IPS-18c (cell line): ENCODE results near the gene CCL2.
A peak's percentile ranks its signal among the peaks of the same experiment; 100 is the strongest.

Experiments used
- H3K4me3 ChIP-seq: 2 replicates; pipeline ENCODE4 v1.7.0; 2013; ENCODE audit warnings: low read depth, mild to moderate bottlenecking, low read length, moderate library complexity; ENCODE audit not compliant: insufficient read depth
- H3K9me3 ChIP-seq: one replicate; pipeline ENCODE4 v1.6.1; 2013; ENCODE audit warnings: mild to moderate bottlenecking, low read length, moderate library complexity; ENCODE audit not compliant: control insufficient read depth, insufficient read depth

The CCL2 gene

DNA sequence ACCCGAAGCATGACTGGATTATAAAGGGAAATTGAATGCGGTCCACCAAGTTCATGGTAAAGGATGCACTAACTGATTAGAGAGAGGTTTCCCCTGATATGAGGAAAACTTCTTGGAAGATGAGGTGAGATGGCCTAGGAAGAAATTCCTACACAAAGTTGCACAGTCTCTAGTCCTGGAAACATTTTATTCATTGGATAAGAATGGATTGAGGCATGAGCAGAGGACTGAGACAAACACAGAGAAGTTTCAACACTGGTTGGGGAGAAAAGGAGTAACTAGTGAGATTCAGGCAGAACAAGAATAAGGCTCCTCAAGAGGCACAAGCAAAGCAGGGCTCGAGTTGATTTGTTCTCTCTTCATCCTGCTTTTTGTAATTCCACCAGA, 2.0 kb upstream of the CCL2 start:
- Histone ChIP-seq H3K9me3 (peaks cover 2% of the 10 kb centered on the region), H3K4me3 (no peak overlapping the region)

DNA sequence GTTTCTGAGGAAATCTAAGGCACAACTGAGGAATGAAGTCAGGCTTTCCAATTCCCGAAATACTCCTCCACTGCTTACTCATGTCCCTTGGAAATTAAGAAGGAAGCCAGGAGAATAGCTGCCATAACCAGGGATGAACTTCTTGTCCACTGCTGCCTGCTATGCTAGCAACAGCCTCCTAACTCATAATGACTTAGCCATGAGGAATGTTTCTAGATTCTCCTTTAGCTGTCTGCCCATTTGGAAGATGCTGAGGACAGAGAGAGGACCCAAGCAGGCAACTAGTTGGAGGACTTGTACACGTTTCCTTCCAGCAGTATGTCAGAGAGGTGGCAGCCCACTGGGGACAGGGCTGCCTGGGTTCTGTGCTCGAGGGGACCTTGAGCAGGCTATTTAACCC, 939 bp upstream of the CCL2 start:
- Histone ChIP-seq H3K4me3 (no peak overlapping the region), H3K9me3 (peaks cover 2% of the 10 kb centered on the region)

DNA sequence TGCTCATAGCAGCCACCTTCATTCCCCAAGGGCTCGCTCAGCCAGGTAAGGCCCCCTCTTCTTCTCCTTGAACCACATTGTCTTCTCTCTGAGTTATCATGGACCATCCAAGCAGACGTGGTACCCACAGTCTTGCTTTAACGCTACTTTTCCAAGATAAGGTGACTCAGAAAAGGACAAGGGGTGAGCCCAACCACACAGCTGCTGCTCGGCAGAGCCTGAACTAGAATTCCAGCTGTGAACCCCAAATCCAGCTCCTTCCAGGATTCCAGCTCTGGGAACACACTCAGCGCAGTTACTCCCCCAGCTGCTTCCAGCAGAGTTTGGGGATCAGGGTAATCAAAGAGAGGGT, 272 bp downstream of the CCL2 start:
- H3K9me3 ChIP-seq = no peaks in the 10 kb centered on the region
- peak overlapping the region; percentile 45; the same call in 1 of the 2 replicates for H3K4me3 ChIP-seq

DNA sequence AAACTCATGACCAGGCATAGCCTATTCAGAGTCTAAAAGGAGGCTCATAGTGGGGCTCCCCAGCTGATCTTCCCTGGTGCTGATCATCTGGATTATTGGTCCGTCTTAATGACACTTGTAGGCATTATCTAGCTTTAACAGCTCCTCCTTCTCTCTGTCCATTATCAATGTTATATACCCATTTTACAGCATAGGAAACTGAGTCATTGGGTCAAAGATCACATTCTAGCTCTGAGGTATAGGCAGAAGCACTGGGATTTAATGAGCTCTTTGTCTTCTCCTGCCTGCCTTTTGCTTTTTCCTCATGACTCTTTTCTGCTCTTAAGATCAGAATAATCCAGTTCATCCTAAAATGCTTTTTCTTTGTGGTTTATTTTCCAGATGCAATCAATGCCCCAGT, 756 bp downstream of the CCL2 start:
- Histone ChIP-seq H3K4me3 (peak overlapping the region; percentile 45; the same call in 1 of the 2 replicates), H3K9me3 (no peaks in the 10 kb centered on the region)

DNA sequence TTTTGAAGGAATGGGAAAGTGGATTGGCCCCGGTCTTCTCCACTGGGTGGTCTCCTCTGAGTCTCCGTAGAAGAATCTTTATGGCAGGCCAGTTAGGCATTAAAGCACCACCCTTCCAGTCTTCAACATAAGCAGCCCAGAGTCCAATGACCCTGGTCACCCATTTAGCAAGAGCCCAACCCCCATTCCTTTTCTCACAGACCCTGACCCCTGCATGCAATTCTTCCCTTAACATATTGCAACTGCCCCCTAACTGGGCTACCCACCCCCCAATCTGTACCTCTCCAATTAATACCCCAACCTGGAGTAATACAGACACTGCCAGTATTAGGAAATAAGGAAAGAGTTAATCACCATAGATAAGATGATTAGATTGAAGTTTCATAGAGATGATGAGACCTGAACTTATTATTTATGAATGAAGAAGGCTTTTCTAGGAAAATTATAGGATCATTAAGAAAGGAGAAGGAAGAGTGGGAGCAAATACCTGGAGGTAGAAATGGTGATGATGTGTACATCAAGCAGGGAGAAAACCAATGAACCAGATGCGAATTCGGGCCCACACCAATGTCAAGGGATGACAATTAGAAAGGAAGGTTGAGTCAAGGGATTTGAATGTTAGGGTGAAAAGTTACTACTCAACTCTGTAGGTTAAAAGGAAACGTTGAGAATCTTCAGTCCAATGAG, 2.4 kb downstream of the CCL2 start:
- no peak overlapping the region for H3K4me3 ChIP-seq
- H3K9me3 ChIP-seq = no peaks in the 10 kb centered on the region

DNA sequence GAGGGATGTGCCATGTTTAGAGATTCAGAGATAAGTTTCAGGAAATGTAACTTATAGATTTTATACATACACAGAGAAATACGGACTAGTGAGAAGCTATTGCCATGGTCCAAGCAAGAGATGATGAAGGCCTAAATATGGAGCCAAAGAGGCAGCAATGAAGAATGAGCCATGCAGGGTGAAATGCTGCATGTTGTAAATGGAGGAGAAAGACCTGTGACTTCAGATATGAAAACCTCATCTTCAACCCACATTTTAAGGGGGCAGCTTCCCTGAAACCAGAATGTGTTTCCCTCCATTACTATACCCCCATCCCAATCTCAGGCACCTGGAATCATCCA, 2.9 kb downstream of the CCL2 start:
- Histone ChIP-seq H3K9me3 (no peaks in the 10 kb centered on the region), H3K4me3 (no peak overlapping the region)

DNA sequence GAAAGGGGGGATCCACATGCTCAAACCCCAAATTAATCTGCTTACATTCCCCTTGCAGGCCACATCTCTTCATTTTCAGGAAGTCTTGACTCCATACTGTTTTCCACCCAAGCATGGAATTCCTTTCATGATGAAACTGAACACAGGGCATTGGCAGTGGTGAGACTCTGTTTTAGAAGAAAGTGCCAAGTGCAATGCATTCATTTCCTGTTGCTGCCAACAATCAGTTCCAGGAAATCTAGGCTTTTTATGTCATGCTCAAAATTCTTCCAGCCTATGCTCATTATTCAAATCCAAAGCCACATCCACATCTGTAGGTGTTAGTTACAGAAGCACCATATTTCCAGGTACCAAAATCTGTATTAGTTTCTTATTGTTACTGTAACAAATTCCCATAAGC, 4.1 kb downstream of the CCL2 start:
- no peaks in the 10 kb centered on the region for H3K9me3 ChIP-seq

DNA sequence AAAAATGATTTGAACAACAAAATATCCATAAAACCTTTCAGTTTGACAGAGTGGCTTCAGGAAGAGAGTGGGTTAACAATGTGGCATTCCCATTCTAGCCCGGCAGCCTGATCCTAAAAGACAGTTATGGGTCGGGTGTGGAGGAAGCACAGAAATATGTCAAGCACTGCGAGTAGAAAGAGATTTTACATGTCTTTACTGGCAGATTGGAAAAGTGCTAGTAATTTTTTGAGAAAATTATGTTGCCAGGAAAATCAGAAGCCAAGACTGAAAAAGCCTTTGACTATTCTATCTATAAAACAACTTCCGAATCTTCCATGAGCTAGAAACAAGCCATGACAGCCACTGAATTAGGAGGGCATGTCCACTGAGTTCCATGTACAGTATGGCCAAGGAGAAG, 5.8 kb downstream of the CCL2 start:
- no peak overlapping the region for H3K4me3 ChIP-seq
- no peaks in the 10 kb centered on the region for H3K9me3 ChIP-seq

More for the DNA sequence above, 4.1 kb downstream of the CCL2 start:
- no peak overlapping the region for H3K4me3 ChIP-seq

DNA sequence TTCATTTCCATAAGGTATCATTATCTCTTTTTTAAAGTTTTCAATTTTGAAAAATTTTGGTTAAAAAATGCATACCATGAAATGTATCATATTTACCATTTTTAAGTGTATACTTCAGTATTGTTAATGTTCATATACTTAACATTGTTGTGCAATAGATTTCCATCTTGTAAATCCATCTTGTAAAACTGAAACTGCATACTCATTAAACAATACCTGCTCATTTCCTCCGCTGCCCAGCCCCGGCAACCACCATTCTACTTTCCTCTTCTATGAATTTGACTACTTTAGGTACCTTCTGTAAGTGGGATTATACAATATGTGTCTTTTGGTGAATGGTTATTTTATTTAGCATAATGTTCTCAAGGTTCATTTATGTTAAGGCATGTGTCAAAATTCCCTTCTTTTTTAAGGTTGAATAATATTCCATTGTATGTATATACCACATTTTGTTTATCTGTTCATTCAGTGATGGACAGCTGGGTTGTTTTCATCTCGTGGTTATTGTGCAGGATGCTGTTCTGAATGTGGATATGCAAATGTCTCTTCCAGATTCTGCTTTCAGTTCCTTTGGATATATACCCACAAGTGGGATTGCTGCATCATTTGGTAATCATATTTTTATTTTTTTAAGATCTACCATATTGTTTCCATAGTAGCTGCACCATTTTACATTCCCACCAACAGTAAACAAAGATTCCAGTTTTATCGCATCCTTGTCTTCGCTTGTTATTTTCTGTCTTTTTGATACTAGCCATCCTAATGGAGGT, 6.7 kb downstream of the CCL2 start:
- no peak overlapping the region for H3K4me3 ChIP-seq
- H3K9me3 ChIP-seq = peaks cover 2% of the 10 kb centered on the region

DNA sequence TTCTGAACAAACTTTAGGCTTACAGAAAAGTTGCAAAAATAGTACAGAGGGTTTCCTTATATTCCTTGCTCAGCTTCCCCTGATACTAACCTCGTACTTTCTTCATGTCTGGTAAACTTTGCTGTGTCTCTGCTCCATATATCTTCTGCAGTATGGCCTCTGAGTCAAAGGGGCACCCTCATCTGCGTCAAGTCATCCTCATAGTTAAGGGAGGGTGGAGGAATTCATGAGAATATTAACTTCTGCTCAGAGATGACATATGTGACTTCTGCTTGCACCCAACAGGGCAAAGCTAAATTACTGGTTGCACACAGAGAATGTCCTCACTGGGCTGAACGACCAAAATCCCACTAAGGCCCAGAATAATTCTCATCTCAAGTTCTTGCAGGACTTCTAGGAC, 10.6 kb downstream of the CCL2 start:
- H3K4me3 ChIP-seq = no peak overlapping the region
- peaks cover 2% of the 10 kb centered on the region for H3K9me3 ChIP-seq

DNA sequence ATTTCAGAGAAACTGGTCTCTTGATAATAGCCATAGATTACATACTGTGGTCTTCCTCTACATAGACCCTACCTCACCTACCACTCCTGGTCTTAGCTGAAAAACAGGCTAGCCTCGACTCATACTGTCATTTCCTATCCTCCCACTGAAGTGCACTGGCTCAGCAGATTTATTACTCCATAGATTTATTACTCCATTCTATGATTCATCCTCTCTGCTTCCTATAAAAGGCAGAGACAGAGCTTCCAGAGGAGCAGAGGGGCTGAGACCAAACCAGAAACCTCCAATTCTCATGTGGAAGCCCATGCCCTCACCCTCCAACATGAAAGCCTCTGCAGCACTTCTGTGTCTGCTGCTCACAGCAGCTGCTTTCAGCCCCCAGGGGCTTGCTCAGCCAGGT, 14.9 kb downstream of the CCL2 start, which contains the start of gene CCL7:
CCL7 (plus strand) TSS at position 253 of the 400 bp plus-strand sequence; CDS start at position 323, 70 bp downstream.
- Histone ChIP-seq H3K4me3 (no peak within 1 kb of the TSS), H3K9me3 (peaks cover 2% of the 10 kb centered on the region)

DNA sequence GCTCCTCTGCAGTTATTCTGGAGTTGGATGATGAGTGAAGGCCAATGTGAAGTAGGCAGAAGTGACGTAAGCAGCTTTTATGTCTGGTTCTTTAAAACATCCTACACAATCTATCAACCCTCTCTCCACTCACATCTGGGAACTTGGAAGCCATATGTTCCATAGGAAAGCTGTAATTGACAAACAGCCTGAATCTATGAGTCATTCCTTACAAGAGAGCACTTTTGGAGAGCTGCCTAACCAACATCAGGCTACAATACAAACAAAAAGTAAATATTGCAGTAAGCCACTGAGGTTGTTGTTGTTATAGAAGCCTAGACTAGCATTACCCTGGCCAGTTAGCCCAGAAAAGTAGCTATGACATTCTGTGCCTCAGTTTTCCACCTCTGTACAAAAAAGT, 20.8 kb downstream of the CCL2 start:
- H3K4me3 ChIP-seq = no peak overlapping the region
- no peaks in the 10 kb centered on the region for H3K9me3 ChIP-seq

DNA sequence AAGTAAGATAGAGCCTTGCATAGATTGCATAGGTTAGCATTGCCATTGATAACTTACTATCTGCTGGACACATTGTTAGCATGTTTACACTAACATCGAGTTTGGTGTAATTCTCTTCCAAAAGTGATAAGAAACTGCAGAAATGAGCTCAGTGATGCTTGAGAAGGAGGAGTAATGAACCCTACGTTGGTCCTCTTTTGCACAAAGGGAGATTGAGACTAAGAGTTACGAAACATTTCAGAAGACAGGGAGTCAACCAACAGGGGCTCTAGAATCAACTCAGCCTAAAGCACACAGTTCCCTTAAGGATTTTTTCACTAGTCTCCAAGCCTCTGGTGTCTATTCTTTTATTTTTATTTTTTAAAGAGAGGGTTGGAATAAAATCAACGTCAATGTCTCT, 21.7 kb downstream of the CCL2 start:
- H3K4me3 ChIP-seq = no peak overlapping the region
- no peaks in the 10 kb centered on the region for H3K9me3 ChIP-seq

DNA sequence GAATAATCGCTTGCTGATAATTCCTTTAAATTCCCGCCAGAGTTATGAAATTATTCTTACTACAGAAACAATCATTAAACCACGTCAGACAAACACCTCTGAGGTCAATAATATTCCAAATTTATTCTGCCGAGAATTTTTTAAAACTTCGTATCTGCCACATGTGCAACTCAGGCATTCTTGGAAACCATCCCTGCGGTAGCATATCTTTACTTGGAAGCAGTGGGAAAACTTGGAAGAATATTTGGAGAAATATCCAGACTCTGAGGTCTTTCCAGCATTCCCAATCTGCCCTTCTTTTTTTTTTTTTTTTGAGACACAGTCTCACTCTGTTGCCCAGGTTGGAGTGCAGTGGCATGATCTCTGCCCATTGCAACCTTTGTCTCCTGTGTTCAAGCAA, 28.5 kb downstream of the CCL2 start:
- Histone ChIP-seq H3K4me3 (no peak overlapping the region), H3K9me3 (no peaks in the 10 kb centered on the region)

DNA sequence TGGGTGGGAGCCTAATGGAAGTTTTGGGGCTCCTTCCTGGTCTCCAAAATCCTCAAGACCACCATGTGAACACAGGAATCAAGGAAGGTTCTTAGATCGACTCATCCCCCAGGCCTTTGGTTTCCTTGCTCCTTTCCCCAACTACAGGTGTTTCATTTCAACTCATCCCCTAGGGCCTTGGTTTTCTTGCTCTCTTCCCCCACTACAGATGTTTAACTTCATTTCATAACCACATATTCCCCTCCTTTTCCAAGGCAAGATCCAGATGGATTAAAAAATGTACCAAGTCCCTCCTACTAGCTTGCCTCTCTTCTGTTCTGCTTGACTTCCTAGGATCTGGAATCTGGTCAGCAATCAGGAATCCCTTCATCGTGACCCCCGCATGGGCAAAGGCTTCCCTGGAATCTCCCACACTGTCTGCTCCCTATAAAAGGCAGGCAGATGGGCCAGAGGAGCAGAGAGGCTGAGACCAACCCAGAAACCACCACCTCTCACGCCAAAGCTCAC, 30.3 kb downstream of the CCL2 start, which contains the start of gene CCL11:
CCL11 (plus strand) TSS at position 457 of the 507 bp plus-strand sequence. CDS start 67 bp downstream, outside the sequence.
- Histone ChIP-seq H3K4me3 (no peak within 1 kb of the TSS), H3K9me3 (no peaks in the 10 kb centered on the region)

DNA sequence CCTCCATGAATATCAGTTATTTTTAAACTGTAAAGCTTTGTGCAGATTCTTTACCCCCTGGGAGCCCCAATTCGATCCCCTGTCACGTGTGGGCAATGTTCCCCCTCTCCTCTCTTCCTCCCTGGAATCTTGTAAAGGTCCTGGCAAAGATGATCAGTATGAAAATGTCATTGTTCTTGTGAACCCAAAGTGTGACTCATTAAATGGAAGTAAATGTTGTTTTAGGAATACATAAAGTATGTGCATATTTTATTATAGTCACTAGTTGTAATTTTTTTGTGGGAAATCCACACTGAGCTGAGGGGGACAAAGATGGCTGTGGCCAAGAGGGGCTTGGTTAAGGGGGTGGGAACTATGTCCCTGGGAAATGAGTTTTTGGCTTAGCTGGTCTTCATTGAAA, 32.8 kb downstream of the CCL2 start:
- Histone ChIP-seq H3K4me3 (no peak overlapping the region), H3K9me3 (no peaks in the 10 kb centered on the region)

DNA sequence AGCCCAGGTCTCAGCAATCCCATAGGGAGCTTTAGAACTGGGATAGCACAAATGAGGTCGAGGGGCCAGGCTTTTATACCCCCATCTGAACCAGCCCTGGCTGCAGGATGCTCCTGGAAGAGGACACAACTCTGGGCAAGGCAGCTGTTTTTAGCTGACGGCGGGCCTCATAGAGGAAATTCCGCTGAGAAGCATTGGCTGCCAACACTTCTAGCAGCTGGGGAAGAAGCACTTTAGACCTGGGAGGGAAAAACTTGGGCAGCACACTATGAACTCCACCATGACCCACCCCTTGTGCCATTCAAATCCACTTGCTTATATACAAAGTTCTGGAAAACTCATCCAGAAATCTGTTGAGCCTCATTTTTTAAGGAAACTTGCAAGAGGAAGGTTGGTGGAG, 35.5 kb downstream of the CCL2 start:
- no peaks in the 10 kb centered on the region for H3K9me3 ChIP-seq
- no peak overlapping the region for H3K4me3 ChIP-seq

DNA sequence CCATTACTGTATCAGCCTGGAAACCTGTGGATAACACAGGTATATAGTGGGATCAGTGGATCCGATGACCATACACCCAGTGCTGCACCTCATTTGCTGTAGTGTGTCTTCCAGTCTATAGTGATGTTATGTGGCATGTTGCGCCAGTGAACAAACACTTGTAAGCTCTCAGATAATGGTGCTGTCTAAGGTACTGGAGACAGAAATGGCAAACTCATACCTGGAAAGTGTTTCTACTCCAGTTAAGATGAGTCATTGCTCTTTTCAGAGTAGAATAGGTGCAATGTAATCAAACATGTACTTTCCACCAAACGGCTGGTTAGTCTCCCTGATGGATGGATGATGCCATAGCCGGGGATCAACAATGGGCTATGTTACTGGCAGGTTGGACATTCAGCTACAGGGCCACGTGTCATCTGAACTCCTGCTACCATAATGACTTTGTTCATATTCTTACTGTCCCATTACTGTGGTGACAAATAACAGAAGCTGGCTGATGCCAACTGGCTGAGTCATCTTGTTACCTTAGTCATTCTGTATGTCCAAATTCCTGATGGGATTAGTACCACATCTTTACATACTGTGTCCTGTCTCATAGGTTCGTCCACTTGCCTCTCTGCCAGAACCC, 36.8 kb downstream of the CCL2 start:
- Histone ChIP-seq H3K9me3 (no peaks in the 10 kb centered on the region), H3K4me3 (no peak overlapping the region)
